Renal cortex interstitium (tissue), 15 donors: Measurements from ENCODE around the gene PRAMEF17. TPM values are rescaled to one million over a fixed set of nuclear protein-coding genes. Genes with fewer than 3 reads are reported as not detected.
A peak's percentile ranks its signal among the peaks of the same experiment; 100 is the strongest.
"Not testable (repeated sequence)": the region's sequence is repeated elsewhere in the genome, so short reads cannot be mapped to it uniquely, and the experiment has no call there.

Experiments used
- DNase-seq, 11 donors: peaks; one replicate each; pipeline ENCODE4 v3.0.0-alpha.2; 2013; ENCODE audit warnings: low read depth in 9 of 11, low spot score in 4 of 11; ENCODE audit errors: extremely low read depth in 1 of 11
- long read RNA-seq, 16 experiments: transcript quantifications; one replicate each; lab custom pipeline, GENCODE V29; 2026
- polyA plus RNA-seq, 3 donors: library from polyadenylated mRNA; unstranded; fragments of 120-200 nt; gene quantifications; one replicate each; pipeline ENCODE4 v1.2.1, GENCODE V29; 2013; ENCODE audit not compliant: insufficient read length in 3 of 3

The PRAMEF17 gene
- not detected for polyA plus RNA-seq
- long read RNA-seq, donor 1: 0 reads
- long read RNA-seq, donor 2: 0 reads
- long read RNA-seq, donor 3: 0 reads
- long read RNA-seq, donor 4: 0 reads
- long read RNA-seq, donor 5: 0 reads
- long read RNA-seq, donor 6: 0 reads
- long read RNA-seq, donor 7: 0 reads
- long read RNA-seq, donor 8: 0 reads
- long read RNA-seq, donor 9: 0 reads
- long read RNA-seq, donor 10: 0 reads
- long read RNA-seq, donor 11: 0 reads
- long read RNA-seq, donor 12: 0 reads
- long read RNA-seq, donor 13: 0 reads
- long read RNA-seq, donor 14: 0 reads
- long read RNA-seq, donor 15: 0 reads
- long read RNA-seq, donor 16: 0 reads

GRCh38 chr1:13389332-13389731 lies at the start of gene PRAMEF17:
Gene PRAMEF17, plus strand, starts transcription at chr1:13389632. Its CDS starts 26 bp downstream, at chr1:13389658.
- DNase-seq: not testable (repeated sequence)

GRCh38 chr1:13342496-13342895 lies 46.9 kb upstream of the PRAMEF17 start:
- not testable (repeated sequence) for DNase-seq

GRCh38 chr1:13347034-13347433 lies 42.4 kb upstream of the PRAMEF17 start, which contains the start of gene PRAMEF14:
Gene PRAMEF14, minus strand, starts transcription at chr1:13347134. Its CDS starts 1,820 bp downstream, at chr1:13345314.
- not testable (repeated sequence) for DNase-seq

GRCh38 chr1:13353476-13353875 lies 36.0 kb upstream of the PRAMEF17 start:
- DNase-seq: not testable (repeated sequence)

- not testable (repeated sequence) for DNase-seq
These were observed 35.0 kb upstream of the PRAMEF17 start for GRCh38 chr1:13354475-13354874.

GRCh38 chr1:13356774-13357173 lies 32.7 kb upstream of the PRAMEF17 start:
- peak; percentile 3 to 40 (median 24) for DNase-seq

- DNase-seq: not testable (repeated sequence)
These were observed 27.1 kb upstream of the PRAMEF17 start for GRCh38 chr1:13362364-13362763.

GRCh38 chr1:13364928-13365327 lies 24.5 kb upstream of the PRAMEF17 start:
- DNase-seq: not testable (repeated sequence)

GRCh38 chr1:13366536-13366935 lies 22.9 kb upstream of the PRAMEF17 start:
- not testable (repeated sequence) for DNase-seq

- DNase-seq: peak in 3 of 11 donors; percentile 0 to 9 (median 1)
These were observed 20.9 kb upstream of the PRAMEF17 start for GRCh38 chr1:13368544-13368943.

GRCh38 chr1:13378983-13379382 lies 10.4 kb upstream of the PRAMEF17 start:
- not testable (repeated sequence) for DNase-seq

- not testable (repeated sequence) for DNase-seq
These were observed 9.1 kb upstream of the PRAMEF17 start for GRCh38 chr1:13380380-13380779.

- DNase-seq: not testable (repeated sequence)
These were observed 3.6 kb downstream of the PRAMEF17 start for GRCh38 chr1:13393004-13393403.

GRCh38 chr1:13394761-13395160 lies 5.3 kb downstream of the PRAMEF17 start:
- not testable (repeated sequence) for DNase-seq

GRCh38 chr1:13395311-13395710 lies 5.9 kb downstream of the PRAMEF17 start:
- DNase-seq: not testable (repeated sequence)

- DNase-seq: no peak
These were observed 18.4 kb downstream of the PRAMEF17 start for GRCh38 chr1:13407811-13408210.

GRCh38 chr1:13410150-13410549 lies 20.7 kb downstream of the PRAMEF17 start, which contains the start of gene PRAMEF20:
Gene PRAMEF20, plus strand, starts transcription at chr1:13410450. Its CDS starts 5,905 bp downstream, at chr1:13416355.
- not testable (repeated sequence) for DNase-seq

GRCh38 chr1:13430495-13430894 lies 41.1 kb downstream of the PRAMEF17 start:
- DNase-seq: no peak

- DNase-seq: no peak
These were observed 42.8 kb downstream of the PRAMEF17 start for GRCh38 chr1:13432251-13432650.

- DNase-seq: not testable (repeated sequence)
These were observed 44.4 kb downstream of the PRAMEF17 start for GRCh38 chr1:13433694-13434358.
